Measurements from ENCODE around the gene SLC36A4.
"Not testable (repeated sequence)": the region's sequence is repeated elsewhere in the genome, so short reads cannot be mapped to it uniquely, and the experiment has no call there.

SLC36A4 gene

GRCh38 chr11:93197380-93198214, at the start of gene SLC36A4:
Gene SLC36A4 (minus strand): TSS chr11:93197991. CDS start chr11:93197832, 159 bp downstream.
- peak; percentile 96 for DNase-seq (ENCODE audit: low spot score)

GRCh38 chr11:93246790-93247189, 49.0 kb upstream of the SLC36A4 start:
- not testable (repeated sequence) for DNase-seq (ENCODE audit: low spot score)

GRCh38 chr11:93244018-93244417, 46.2 kb upstream of the SLC36A4 start:
- DNase-seq (ENCODE audit: low spot score) = no peak

GRCh38 chr11:93239966-93240365, 42.2 kb upstream of the SLC36A4 start:
- DNase-seq (ENCODE audit: low spot score) = no peak

- no peak for DNase-seq (ENCODE audit: low spot score)
These were observed 41.2 kb upstream of the SLC36A4 start for GRCh38 chr11:93238956-93239355.

GRCh38 chr11:93236741-93237675, 39.2 kb upstream of the SLC36A4 start:
- DNase-seq (ENCODE audit: low spot score) = peak; percentile 56

GRCh38 chr11:93234602-93235207, 36.9 kb upstream of the SLC36A4 start:
- DNase-seq (ENCODE audit: low spot score) = peak; percentile 86

GRCh38 chr11:93229876-93230275, 32.1 kb upstream of the SLC36A4 start:
- no peak for DNase-seq (ENCODE audit: low spot score)

- DNase-seq (ENCODE audit: low spot score) = peak; percentile 29
These were observed 27.9 kb upstream of the SLC36A4 start for GRCh38 chr11:93225662-93226061.

GRCh38 chr11:93221539-93221938, 23.7 kb upstream of the SLC36A4 start:
- DNase-seq (ENCODE audit: low spot score) = no peak

- no peak for DNase-seq (ENCODE audit: low spot score)
These were observed 22.3 kb upstream of the SLC36A4 start for GRCh38 chr11:93220078-93220477.

- no peak for DNase-seq (ENCODE audit: low spot score)
These were observed 21.6 kb upstream of the SLC36A4 start for GRCh38 chr11:93219440-93219839.

- no peak for DNase-seq (ENCODE audit: low spot score)
These were observed 18.8 kb upstream of the SLC36A4 start for GRCh38 chr11:93216511-93217101.

GRCh38 chr11:93213622-93214021, 15.8 kb upstream of the SLC36A4 start:
- DNase-seq (ENCODE audit: low spot score) = no peak

- DNase-seq (ENCODE audit: low spot score) = no peak
These were observed 14.3 kb upstream of the SLC36A4 start for GRCh38 chr11:93212094-93212493.

- DNase-seq (ENCODE audit: low spot score) = no peak
These were observed 11.7 kb upstream of the SLC36A4 start for GRCh38 chr11:93209466-93209865.

- no peak for DNase-seq (ENCODE audit: low spot score)
These were observed 11.0 kb upstream of the SLC36A4 start for GRCh38 chr11:93208663-93209270.

GRCh38 chr11:93199616-93200015, 1.8 kb upstream of the SLC36A4 start:
- DNase-seq (ENCODE audit: low spot score) = no peak

- DNase-seq (ENCODE audit: low spot score) = peak; percentile 6
These were observed 539 bp upstream of the SLC36A4 start for GRCh38 chr11:93198215-93198845.

- DNase-seq (ENCODE audit: low spot score) = peak; percentile 35
These were observed 893 bp downstream of the SLC36A4 start for GRCh38 chr11:93196816-93197379.
